Testis (tissue), 2 donors: ENCODE measurements around the gene CCDC152.
A peak's percentile ranks its signal among the peaks of the same experiment; 100 is the strongest.

Source experiments
- CTCF ChIP-seq, 3 experiments: fragments of 450-650 bp in 2 of 3; fragments of 200-600 bp in 1 of 3; sonication (generic) in 1 of 3; IDR thresholded peaks; one replicate each; pipeline ENCODE4 v1.5.1; 2016 to 2019; ENCODE audit warnings: antibody characterized with exemption in 3 of 3, mild to moderate bottlenecking in 2 of 3, moderate library complexity in 1 of 3
- POLR2A ChIP-seq: fragments of 450-650 bp; IDR thresholded peaks from one replicate; pipeline ENCODE4 v1.6.1; 2017; ENCODE audit warnings: antibody characterized with exemption, mild to moderate bottlenecking, moderate library complexity

- TF ChIP-seq CTCF (IDR thresholded peaks at IDR 0.05) (no peak), POLR2A (peak; percentile 36)
These were observed 55.2 kb downstream of the CCDC152 start, which contains the start of gene SELENOP for GRCh38 chr5:42811591-42812446.
